MV-4-11 (cell line): Measurements from ENCODE around the gene RBM8A.

ENCODE experiments used
- DNase-seq: peaks from one replicate; lab custom pipeline; 2025; lab: John Stamatoyannopoulos, UW

The RBM8A gene

GRCh38 chr1:145927063-145927886, at the start of gene RBM8A:
RBM8A (minus strand) TSS chr1:145927484; CDS start chr1:145927426, 58 bp downstream.
- DNase-seq = peak; percentile 98

GRCh38 chr1:145977016-145977415, 49.7 kb upstream of the RBM8A start:
- DNase-seq = no peak

- no peak for DNase-seq
These were observed 47.9 kb upstream of the RBM8A start for GRCh38 chr1:145975216-145975615.

- DNase-seq = no peak
These were observed 47.4 kb upstream of the RBM8A start for GRCh38 chr1:145974721-145975120.

- DNase-seq = no peak
These were observed 45.3 kb upstream of the RBM8A start for GRCh38 chr1:145972580-145972979.

GRCh38 chr1:145967288-145967687, 40.0 kb upstream of the RBM8A start:
- DNase-seq = no peak

- DNase-seq = no peak
These were observed 37.9 kb upstream of the RBM8A start for GRCh38 chr1:145965119-145965744.

GRCh38 chr1:145964328-145965118, 37.2 kb upstream of the RBM8A start, which contains the start of the genes ANKRD34A and POLR3GL:
ANKRD34A (minus strand) TSS chr1:145964575; CDS start chr1:145961759, 2,816 bp downstream.
POLR3GL (plus strand) TSS chr1:145964690; CDS start chr1:145974866, 10,176 bp downstream.
- DNase-seq = peak; percentile 92

GRCh38 chr1:145963265-145964019, 36.2 kb upstream of the RBM8A start:
- DNase-seq = no peak

- DNase-seq = no peak
These were observed 35.1 kb upstream of the RBM8A start for GRCh38 chr1:145962157-145963102.

- no peak for DNase-seq
These were observed 34.3 kb upstream of the RBM8A start for GRCh38 chr1:145961425-145962156.

- DNase-seq = no peak
These were observed 33.8 kb upstream of the RBM8A start for GRCh38 chr1:145961109-145961424.

GRCh38 chr1:145960468-145961108, 33.3 kb upstream of the RBM8A start:
- peak; percentile 29 for DNase-seq

- no peak for DNase-seq
These were observed 32.7 kb upstream of the RBM8A start for GRCh38 chr1:145959957-145960467.

GRCh38 chr1:145959333-145959732, 32.0 kb upstream of the RBM8A start:
- no peak for DNase-seq

GRCh38 chr1:145958734-145959133, 31.4 kb upstream of the RBM8A start:
- no peak for DNase-seq

GRCh38 chr1:145957443-145958319, 30.4 kb upstream of the RBM8A start, which contains the start of gene LIX1L:
LIX1L (minus strand) TSS chr1:145958017; CDS start chr1:145957927, 90 bp downstream.
- DNase-seq = peak; percentile 96
